Omental fat pad (tissue), 4 donors: ENCODE results near the gene PPEF2. TPM values are rescaled to one million over a fixed set of nuclear protein-coding genes. Genes with fewer than 3 reads are reported as not detected.

ENCODE experiments used
- ATAC-seq: fragments of 150-250 bp; one replicate; pipeline ENCODE4 v1.9.1; 2016; ENCODE audit warnings: mild to moderate bottlenecking, moderate library complexity; ENCODE audit not compliant: low FRiP score
- DNase-seq: peaks from one replicate; pipeline ENCODE4 v3.0.0-alpha.2; 2019; ENCODE audit warnings: low spot score
- total RNA-seq, 4 donors: library from RNA; depleted of rRNA; stranded (reverse); fragments of >200 nt; gene quantifications; one replicate each; pipeline ENCODE4 v1.1.0, GENCODE V29; 2016
- TF ChIP-seq, protein P1 (sequence below), 3 donors: fragments of 450-650 bp; IDR thresholded peaks; one replicate each; pipeline ENCODE4 v1.5.1; 2016 to 2017; ENCODE audit warnings: antibody characterized with exemption in 3 of 3, mild to moderate bottlenecking in 3 of 3, moderate library complexity in 2 of 3

PPEF2 gene
- total RNA-seq, 4 donors from 2014 or later = not detected

DNA sequence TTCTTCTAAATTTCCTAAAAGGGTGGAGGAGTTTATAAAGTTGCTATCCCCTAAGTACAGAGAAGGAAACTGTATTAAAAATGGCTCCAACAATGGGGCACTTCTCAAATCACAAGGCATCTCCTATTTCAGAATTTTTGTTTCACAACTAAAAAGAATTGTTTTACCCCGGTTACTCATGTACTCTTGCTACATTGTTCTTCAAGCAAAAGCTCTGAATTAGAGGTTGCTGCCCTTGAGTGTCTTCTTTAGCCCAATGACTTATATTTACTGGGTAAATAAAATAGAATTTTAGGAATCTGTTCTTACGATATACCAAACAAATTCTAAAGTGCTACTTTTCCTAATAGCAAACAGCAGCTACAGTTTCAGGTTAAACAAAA lies 67.5 kb downstream of the PPEF2 start:
- no peak for ATAC-seq
- no peak for DNase-seq
- TF ChIP-seq, protein P1, sequence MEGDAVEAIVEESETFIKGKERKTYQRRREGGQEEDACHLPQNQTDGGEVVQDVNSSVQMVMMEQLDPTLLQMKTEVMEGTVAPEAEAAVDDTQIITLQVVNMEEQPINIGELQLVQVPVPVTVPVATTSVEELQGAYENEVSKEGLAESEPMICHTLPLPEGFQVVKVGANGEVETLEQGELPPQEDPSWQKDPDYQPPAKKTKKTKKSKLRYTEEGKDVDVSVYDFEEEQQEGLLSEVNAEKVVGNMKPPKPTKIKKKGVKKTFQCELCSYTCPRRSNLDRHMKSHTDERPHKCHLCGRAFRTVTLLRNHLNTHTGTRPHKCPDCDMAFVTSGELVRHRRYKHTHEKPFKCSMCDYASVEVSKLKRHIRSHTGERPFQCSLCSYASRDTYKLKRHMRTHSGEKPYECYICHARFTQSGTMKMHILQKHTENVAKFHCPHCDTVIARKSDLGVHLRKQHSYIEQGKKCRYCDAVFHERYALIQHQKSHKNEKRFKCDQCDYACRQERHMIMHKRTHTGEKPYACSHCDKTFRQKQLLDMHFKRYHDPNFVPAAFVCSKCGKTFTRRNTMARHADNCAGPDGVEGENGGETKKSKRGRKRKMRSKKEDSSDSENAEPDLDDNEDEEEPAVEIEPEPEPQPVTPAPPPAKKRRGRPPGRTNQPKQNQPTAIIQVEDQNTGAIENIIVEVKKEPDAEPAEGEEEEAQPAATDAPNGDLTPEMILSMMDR (IDR thresholded peaks at IDR 0.05) = no peak

DNA sequence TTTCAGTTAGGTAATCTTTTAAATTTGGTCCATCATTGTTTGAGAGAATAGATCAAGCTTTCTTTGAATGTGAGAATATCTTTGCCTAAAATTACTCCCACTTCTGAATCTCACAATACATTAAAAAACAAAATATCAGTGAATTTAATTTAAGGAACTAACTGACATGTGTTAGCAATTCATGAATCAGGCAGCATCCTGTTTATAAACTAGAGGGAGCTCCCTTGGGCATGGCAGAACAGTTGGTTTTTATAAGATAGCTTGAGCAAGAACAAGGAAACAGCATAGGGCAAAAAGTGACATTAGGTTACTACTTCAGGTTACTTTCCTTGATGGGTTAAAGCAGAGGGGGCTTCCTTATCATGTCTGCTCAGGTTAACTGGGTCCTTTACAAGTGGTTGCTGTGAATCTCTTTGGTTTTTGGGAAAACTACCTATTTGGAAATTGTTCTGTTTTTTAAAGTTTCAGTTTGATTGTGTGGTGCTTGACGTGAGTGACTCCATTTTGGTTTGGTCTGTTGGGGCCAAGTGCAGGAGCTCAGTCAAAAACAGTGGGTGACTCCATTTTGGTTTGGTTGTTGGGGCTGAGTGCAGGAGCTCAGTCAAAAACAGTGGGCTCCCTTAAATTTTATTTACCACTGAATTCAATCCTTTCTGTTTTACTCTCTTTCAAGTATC lies 68.0 kb downstream of the PPEF2 start:
- DNase-seq (no peak), ATAC-seq (no peak)
- TF ChIP-seq, protein P1 (IDR thresholded peaks at IDR 0.05) = no peak

DNA sequence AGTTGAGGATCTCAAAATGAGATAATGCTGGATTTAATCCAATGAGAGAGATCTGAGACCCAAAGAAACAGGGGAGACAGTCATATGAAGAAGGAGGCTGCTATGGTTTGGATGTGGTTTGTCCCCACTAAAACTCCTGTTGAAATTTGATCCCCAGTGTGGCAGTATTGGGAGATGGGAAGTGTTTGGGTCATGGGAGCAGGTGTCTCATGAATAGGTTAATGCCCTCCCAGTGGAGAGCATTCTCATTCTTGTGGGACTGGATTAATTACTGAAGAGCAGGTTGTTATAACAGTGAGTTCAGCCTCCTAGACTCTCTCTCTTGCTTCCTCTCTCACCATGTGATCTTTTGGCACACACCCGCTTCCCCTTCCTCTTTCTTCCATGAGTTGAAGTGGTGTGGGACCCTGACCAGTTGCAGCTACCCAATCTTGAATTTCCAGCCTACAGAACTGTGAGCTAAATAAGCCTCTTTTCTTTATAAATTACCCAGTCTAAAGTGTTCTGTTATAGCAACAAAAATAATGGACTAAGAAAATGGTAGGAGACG lies 70.3 kb downstream of the PPEF2 start:
- TF ChIP-seq, protein P1 (IDR thresholded peaks at IDR 0.05) = no peak
- DNase-seq (no peak), ATAC-seq (no peak)

DNA sequence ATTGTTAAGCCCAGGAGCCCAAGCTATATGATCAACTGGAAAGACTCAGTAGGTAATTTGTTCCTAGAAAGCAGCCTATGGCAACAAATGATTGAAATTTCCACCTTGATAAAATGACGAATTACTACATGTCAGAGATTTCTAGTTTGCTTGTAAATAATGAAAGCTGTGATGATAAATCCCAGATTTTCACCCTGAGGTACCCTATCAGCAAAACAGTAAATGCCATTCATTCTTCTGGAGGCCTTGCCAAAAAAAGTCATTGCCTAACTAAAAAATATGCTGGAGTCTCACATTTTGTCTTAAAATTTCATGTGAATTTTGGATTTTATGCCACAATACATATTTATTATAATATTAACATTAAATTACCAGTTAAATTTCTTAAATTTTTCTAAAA lies 71.3 kb downstream of the PPEF2 start:
- no peak for ATAC-seq
- TF ChIP-seq, protein P1 (IDR thresholded peaks at IDR 0.05) = no peak
- no peak for DNase-seq

DNA sequence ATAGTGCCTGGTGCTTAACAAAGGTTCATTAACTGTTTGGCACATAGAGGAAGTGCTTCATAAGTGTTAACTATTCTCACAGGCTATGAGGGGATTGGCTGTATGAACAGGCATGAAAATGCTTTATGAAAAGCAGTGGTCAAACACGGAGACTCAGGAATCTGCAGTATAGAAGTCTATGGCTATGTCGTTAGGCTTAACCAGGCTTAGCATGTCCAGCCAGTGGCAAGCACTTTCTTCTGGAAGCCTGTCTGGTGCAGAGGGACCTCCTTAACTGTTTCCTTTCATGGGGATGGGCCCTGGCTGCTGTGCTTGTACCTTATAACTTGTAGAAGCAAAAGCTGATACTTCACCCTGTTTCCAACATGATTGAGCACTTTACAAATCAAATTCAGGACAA lies 78.4 kb downstream of the PPEF2 start:
- TF ChIP-seq, protein P1 (IDR thresholded peaks at IDR 0.05) = no peak
- DNase-seq (no peak), ATAC-seq (no peak)

DNA sequence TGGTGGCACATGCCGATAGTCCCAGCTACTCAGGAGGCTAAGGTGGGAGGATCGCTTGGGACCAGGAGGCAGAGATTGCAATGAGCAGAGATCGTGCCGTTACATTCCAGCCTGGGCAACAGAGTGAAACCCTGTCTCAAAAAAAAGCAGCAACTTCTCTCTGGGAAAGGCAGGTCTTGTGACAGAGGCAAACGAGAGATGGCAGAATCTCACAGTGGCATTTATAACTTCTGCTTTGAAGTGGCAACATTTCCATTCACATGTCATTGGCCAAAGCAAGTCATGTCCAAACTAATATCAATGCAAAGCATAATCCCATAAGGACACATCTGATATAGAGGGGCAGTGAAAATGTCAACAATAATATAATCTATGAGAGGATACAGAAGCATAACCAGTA lies 79.8 kb downstream of the PPEF2 start:
- TF ChIP-seq, protein P1 (IDR thresholded peaks at IDR 0.05) = no peak
- ATAC-seq (no peak), DNase-seq (no peak)

DNA sequence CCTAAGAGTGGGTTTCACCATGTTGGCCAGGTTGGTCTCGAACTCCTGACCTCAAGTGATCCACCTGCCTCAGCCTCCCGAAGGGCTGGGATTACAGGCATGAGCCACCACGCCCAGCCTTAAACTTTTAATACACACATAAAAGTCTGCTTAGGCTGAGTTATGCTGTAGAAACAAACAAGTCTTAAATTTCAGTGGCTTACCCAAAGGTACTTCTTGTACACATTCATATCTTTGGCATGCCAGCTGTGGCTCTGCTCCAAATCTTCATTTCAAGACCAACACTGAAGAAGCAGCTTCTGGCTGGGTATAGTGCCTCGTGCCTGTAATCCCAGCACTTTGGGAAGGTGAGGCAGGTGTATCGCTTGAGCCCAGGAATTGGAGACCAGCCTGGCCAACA lies 80.3 kb downstream of the PPEF2 start:
- ATAC-seq (no peak), DNase-seq (no peak)
- TF ChIP-seq, protein P1 (IDR thresholded peaks at IDR 0.05) = no peak
